ENCODE measurements around the gene ARHGAP15.
"Not testable (repeated sequence)": the region's sequence is repeated elsewhere in the genome, so short reads cannot be mapped to it uniquely, and the experiment has no call there.

Gene ARHGAP15

GRCh38 chr2:143128681-143129580 is at the start of gene ARHGAP15:
Gene ARHGAP15, plus strand, starts transcription at chr2:143129419.
- no peak for DNase-seq

- no peak for DNase-seq
Measured at GRCh38 chr2:143081616-143082015, 47.6 kb upstream of the ARHGAP15 start.

DNA sequence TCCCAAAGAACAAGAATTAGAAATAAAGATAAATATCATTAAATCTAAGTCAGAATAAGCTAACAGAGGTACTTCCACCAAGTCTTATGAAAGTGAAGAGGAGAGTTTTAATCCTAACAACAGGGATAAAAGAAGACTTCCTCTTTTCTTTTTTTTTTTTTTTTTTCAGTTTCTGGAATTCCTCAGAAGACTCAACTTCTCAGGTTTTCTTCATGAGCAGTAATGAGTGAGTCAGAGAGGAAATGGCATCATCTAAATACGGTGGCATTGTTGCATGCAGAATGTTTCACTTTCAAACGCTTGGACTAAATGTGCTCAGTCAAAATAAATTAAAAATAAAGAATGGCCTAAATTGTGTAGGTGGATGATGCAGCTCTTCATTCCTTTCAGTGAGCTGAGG is 45.6 kb upstream of the ARHGAP15 start:
- no peak for DNase-seq

DNA sequence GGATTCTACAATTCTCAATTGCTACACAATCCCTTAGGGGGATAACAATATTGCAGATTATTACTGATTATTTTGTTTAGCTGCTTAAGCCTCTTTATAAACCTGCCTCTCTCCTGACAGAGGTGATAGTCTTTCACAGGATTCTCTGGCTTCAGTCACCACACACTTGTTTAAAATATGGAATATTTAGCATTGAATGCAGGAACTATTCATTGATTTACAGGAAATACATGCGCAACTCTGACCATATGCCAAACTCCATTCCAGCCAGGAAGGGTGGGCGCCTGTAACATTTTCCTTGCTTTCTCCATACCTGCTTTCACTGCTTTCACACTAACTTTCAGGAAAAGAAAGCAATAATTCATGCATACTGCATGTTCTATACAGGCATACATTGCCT is 44.8 kb upstream of the ARHGAP15 start:
- DNase-seq = no peak

DNA sequence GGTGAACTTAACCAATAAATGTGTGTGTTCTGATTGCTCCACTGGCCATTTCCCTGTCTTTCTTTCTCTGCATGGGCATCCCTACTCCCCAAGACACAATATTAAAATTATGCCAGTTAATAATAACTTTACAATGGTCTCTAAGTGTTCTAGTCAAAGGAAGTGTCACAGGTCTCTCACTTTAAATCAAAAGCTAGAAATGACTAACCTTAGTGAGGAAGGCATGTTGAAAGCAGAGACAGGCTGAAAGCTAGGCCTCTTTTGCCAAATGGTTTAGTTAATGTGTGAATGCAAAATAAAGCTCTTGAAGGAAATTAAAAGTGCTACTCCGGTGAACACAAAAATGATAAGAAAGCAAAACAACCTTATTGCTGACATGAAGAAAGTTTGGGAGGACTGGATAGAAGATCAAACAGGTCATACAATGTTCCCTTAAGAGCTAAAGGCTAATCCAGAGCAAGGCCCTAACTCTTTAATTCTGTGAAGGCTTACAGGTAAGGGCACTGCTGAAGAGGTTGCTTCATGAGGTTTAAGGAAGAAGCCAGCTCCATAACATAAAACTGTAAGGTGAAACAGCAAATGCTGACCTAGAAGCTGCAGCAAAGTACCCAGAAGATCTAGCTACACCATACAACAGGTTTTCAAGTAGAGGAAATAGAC is 44.0 kb upstream of the ARHGAP15 start:
- DNase-seq = no peak

GRCh38 chr2:143087033-143087432 is 42.2 kb upstream of the ARHGAP15 start:
- no peak for DNase-seq

DNA sequence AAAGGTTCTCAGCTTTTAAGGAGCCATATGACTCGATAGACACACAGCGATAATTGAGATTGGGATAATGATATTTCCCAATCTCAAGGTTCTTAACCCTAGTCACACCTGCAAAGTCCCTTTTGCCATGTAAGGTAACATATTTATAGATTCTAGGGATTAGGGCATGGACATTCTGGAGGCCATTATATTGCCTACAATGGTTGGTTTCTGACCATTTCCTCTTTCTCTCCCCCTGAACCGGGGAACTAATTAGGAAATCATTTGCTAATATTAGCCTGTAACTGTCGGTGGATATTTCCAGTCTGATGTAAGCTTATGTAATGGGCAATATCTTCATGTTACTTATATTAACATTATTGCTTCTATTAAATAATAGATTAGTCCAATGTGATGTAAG is 40.8 kb upstream of the ARHGAP15 start:
- no peak for DNase-seq

DNA sequence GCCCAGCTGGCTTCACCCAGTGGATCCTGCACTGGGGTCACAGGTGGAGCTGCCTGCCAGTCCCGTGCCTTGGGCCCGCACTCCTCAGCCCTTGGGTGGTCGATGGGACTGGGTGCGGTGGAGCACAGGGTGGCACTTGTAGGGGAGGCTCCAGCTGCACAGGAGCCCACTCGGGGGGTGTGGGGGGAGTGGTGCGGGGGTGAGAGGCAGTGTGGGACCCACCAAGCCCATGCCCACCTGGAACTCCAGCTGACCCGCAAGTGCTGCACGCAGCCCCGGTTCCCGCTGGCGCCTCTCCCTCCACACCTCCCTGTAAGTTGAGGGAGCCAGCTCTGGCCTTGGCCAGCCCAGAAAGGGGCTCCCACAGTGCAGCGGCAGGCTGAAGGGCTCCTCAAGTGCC is 39.7 kb upstream of the ARHGAP15 start:
- DNase-seq = not testable (repeated sequence)

DNA sequence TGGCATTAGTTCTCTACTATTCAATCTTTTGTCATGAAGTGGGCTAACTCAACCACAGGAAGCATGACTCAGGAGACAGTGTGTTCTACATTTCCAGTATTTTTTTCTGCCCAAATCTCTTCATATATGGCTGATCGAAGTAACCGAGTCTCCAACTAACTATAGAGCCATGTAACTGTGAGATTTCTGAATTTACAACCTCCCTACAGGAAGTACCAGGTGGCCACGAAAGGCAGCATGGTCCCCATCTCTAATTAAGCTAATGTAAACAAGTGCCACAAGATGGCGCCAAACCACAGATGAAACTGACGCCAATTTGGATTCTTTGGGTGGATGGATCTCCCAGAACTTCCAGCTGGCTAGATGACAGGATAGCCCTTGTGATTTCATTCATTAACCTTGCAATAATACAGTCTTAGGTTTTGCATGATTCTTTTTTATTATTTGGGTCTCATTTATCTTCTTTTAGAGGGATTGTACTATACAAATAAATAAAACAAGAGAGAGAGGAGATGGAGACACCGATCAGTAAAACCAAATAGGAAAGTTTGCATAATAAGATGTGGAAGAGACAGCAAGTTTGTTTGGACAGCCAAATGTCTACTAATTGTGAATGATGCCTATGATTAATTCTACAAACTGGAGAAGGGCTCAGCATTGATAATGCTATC is 18.3 kb upstream of the ARHGAP15 start:
- no peak for DNase-seq

- DNase-seq = no peak
Measured at GRCh38 chr2:143117225-143117624, 12.0 kb upstream of the ARHGAP15 start.

- DNase-seq = no peak
Measured at GRCh38 chr2:143121079-143121478, 8.1 kb upstream of the ARHGAP15 start.

DNA sequence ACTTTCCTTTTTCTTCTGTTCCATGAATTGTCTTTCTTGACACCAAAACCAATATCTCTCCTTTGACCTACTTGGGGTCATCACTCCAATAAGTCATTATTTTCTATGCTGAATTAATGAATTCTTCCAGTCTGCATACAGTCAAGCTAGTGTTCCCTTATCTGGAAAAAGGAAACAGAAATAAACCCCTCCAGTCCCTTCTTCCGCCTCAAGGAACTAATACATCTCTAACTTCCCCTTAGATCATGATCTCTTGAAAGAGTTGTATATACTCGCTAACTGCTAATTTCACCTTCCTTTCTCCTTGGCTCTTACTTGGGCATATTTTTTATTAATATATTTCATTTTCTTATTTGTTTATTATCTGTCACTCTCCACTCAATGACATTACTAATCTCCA is 7.3 kb upstream of the ARHGAP15 start:
- no peak for DNase-seq

DNA sequence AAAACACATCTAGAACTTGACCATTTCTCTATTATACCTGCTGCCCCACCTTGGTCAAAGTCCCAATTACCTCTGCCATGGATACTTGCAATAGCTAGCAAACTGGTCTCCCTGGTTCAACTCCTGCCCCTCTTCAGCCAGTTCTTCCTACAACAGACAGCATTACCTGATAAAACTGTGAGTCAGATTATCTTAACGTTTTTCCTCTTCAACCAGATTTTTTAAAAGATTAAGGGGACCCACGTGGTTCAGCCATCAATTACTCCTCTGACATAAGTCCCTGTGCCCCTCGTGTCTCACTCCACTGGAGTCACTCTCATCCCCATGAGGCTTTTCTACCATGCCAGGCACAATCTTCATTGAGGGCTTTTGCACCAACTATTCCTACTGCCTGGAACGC is 5.3 kb upstream of the ARHGAP15 start:
- DNase-seq = no peak

GRCh38 chr2:143124445-143124844 is 4.8 kb upstream of the ARHGAP15 start:
- DNase-seq = no peak

DNA sequence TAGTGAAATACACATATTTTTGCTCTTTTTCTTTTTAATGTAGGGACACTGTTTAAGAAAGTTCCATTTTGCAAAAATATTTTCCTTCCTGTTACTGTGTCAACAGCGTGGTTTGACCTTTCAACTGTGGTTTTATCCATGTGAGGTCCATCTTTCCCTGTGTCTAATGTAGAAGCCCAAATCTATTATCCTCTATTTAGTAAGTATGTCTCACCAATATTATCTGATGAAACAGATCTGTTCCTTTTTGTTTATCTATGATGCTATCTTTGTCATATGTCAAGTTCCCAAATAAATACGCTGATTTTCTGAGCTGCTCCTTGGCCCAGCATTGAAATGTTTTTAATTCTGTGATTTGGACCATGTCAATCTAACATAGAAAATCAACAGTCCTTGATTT is 3.5 kb upstream of the ARHGAP15 start:
- DNase-seq = no peak

DNA sequence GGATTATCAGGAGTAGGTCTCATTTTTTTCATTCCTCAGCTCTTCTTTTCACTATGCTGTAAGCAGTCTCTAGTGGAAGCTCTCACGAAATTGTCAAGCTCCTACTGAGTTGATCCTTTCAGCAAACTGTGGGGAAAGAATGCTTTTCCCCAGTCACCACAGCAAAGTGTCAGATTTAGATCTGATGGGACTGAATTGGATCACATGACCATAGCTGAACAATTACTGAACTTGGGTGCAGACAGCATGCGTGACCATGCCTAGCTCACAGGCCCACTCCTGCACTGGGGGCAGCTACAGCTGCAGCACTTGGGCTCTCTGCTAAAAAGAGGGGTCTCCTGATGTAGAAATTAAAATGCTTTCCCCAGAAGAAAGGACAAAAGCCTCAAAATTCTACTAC is 3.1 kb downstream of the ARHGAP15 start:
- DNase-seq = no peak

- no peak for DNase-seq
Measured at GRCh38 chr2:143133783-143134182, 4.6 kb downstream of the ARHGAP15 start.

- no peak for DNase-seq
Measured at GRCh38 chr2:143138292-143138691, 9.1 kb downstream of the ARHGAP15 start.

DNA sequence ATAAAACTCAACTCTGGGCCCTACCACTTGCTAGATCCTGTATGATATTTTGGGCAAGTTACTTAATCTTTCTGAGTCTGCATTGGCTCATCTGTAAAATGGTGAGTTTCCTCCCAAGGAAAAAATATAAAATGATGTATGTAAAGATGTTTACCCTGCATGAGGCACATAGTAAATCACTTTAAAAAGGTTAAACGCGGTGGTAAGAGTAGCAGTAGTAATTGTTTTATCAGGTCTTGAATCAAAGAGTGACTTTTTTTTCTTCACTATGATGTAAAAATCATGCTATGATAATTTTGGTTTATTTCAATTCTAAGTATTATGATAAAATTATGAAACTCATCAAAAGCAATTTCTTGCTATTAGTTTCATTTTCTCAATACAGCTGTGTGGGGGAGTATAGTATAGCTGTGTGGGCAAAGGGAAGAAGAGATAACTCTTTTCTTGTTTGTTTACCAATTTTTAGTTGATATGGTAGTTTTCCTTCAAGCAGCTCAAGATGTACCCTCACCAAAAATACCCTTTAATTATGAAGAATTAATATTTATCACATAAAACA is 10.7 kb downstream of the ARHGAP15 start:
- no peak for DNase-seq

GRCh38 chr2:143140864-143141661 is 11.8 kb downstream of the ARHGAP15 start:
- DNase-seq = no peak

DNA sequence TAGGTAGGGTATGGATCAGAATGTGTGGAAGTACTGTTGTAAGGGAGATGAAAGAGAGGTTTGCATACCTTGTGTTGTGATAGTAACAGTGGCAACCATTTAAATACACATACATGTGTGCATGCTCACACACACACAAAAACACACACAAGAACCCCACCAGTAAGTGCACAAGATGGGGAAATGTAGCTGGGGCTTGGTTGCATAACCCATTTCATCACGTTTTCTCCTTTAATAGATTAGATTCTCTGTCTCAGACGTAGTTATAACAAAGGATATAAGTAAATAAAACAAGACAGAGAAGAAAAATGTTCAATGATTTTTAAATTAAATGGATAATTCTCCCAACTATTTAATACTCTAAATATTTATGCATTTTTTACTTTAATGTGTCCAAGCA is 13.4 kb downstream of the ARHGAP15 start:
- DNase-seq = no peak

DNA sequence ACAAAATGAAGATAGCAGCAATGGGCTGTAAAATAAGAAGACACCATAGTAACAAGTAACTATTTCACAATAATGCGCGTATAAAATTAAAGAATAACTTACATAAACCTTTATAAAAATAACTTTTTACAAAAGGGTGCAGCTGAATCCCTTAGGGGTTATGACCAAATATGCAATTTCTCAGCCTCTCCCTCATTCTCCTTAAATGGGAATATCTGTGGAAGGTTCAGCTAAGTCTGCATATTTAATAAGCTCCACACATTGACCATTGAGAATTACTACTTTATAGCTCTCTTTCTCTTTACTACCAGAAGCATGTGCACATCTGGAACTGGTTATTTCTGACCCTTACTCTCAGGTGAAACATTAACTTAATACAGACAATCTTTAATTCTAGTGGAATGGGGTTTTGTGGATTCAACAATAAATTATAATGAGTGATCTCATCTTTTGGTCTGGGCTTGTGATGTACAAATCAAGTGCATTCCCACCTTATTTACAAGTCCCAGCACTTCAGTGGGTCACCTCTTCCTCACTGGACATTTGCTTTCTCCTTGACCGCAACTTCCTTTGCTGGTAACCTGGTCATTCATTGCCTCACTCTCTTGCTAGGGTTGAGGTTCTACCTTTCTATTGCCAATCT is 15.7 kb downstream of the ARHGAP15 start:
- DNase-seq = no peak
